ENCODE results near the gene TMEM18.
"Not testable (repeated sequence)": the region's sequence is repeated elsewhere in the genome, so short reads cannot be mapped to it uniquely, and the experiment has no call there.

The TMEM18 gene

DNA sequence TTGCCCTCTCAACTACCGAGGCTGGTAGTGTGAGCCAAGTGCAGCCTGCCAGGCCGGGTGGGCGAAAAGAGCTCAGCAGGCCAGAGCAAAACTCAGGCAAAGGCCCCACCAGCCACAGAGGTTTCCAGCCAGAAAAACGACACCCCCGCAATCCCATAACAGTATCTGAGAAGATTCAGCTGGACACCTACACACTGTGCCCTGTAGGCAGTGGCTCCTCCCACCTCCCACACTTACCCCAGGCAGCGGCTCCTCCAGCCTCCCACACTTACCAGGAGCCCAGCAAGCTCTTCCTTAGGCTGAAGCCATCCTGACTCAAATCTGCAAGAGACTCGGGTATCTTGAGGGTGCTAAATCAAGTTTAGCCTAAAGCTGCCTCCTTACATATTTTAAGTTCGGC lies 15.6 kb upstream of the TMEM18 start:
- DNase-seq = no peak

DNA sequence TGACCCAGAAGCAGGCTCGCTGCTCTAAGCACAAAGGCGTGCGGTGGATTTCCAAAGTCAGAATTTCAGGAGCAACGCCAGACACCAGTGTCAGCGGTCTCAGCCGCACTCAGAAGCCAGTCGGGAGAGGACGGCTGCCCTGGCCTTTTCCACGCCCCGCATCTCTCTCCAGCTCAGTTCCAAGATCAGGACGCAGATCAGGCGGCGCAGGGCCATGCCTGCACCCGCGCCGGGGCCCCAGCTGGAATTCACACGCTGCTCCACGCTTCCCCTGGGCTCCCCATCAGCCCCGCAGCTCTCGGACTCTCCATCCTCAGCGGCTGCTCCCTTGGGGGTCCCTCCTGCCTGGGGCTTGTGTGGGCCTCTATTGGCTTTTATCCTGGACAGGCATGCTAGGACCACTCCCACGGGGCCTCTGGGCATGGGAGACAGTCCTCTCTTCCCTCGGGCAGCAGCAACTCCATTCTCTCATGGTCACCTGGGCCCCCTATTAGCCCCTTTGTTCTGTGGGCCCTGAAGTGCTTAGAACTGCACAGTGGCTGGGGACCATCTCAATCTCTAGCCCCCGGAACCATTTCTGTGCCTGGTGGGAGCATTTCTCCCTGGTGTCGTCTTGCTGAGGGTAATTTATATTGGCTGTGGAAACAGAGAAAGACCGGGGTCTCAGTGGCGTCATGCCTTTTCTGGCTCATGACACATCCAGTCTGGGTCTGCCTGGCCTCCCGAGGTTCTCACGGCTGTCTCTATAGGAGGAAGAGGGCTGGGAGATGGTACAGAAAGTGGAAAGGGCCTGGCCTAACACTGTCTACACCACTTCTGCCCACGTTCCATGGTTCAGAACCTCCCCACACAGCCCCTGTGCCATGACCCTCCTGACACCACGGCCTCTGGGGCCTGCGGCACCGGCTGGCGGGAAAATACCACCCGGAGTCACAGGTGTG lies 14.9 kb upstream of the TMEM18 start:
- no peak for DNase-seq

DNA sequence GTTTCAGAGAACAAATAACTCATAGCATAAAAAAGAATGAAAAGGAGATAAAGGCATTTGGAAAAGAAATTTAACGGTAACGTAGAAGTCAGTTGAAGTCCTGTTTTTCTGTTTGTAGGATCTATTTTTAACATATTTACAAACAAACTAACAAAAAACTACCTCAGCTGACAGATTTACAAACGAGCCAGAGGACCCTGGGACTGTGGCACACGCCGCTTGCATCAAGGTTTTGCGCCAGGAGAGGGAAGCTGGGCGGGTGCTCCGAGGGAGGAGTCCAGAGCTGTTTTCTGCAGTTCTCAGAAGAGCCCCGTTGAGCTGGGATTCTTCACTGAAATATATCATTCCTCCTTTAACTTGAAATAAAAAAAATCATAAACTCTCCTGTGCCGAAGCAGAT lies 13.6 kb upstream of the TMEM18 start:
- no peak for DNase-seq

DNA sequence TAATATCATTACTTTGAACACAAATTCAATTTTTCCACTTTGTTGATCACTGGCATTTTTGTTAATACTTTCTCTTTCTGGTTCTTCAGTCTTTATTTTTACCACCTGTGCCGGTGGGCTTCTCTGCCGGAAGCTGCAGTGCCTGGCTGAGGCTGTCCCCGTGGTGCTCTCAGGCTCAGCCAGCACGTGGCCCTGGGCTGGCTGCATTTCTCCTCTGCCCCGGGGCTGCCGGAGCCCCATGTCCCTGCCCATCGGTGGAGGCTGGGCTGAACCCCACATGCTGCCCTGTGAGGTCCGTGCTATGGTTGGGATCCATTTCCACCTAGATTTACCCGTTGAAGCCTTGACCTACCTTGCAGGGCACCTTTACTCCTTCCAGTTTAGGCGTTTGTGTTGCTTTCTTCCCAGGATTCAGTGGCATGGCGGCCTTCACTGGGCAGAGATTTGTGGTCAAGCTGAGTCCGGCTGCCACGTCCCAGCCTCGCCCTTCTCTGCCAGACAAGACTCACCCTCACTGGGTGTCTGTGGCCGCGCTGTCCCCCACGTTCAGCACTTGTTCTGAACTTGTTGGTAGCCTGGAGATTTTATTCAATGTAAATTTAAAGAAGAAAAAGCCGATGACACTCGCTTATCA lies 12.8 kb upstream of the TMEM18 start:
- no peak for DNase-seq

DNA sequence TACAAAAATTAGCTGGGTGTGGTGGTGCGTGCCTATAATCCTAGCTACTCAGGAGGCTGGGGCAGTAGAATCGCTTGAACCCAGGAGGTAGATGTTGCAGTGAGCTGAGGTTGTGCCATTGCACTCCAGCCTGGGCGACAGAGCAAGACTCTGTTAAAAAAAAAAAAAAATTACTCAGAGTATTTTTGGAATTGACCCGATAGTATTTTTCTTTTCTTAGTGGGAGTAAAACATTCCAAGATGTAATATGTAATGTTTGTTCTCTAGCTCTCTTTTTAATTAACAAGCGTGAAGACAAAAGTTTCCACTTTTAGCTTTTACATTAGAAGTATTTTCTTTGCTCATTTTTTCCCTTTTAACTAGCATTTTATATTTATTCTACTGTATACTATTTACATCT lies 12.0 kb upstream of the TMEM18 start:
- no peak for DNase-seq

DNA sequence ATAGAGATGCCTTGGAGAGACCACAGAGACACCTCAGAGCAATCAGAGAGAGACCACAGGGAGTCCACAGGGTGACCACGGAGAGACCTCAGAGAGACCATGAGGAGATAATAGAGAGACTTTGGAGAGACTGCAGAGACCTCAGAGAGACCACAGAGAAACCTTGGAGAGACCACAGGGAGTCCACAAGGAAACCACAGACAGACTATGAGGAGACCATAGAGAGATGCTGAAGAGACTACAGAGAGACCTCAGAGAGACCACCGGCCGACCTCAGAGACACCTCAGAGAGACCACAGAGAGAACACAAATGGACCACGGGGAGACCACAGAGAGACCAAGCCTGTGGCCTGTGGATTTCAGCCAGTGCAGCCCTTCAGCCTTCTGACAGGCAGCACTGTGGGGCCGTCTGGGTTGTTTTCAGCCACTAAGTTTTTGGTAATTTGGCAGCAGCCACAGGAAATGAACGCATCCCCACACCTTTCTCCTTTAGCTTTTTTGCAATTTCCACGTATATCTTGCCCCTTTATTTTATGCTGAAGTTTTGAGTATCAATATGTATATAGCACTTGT lies 11.4 kb upstream of the TMEM18 start:
- DNase-seq = no peak

DNA sequence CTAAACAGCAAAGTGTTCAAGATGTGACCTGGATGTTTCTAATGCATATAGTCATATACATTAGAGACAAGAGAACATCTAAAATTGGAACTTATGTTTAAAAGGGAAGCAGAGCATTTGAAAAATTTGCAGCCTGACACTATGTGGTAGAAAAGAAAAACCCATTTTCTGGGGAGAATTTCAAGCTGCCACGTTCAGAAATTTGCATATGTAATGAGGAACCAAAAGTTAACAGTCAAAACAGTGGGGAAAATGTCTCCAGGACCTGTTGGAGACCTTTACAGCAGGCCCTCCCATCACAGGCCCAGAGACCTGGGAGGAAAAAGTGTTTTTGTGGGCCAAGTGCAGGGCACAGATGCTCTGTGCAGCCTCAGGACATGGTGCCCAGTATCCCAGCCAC lies 8.2 kb upstream of the TMEM18 start:
- DNase-seq = no peak

DNA sequence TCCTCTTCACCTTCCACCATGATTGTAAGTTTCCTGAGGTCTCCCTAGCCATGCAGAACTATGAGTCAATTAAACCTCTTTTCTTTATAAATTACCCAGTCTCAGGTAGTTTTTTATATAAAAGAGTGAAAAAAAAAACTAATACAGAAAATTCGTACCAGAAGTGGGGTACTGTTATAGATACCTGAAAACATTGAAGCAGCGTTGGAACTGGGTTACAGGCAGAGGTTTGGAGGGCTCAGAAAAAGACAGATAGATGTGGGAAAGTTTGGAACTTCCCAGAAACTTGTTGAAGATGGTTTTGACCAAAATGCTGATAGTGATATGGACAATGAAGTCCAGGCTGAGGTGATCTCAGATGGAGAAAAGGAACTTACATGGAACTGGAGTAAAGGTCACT lies 7.7 kb upstream of the TMEM18 start:
- DNase-seq = not testable (repeated sequence)

DNA sequence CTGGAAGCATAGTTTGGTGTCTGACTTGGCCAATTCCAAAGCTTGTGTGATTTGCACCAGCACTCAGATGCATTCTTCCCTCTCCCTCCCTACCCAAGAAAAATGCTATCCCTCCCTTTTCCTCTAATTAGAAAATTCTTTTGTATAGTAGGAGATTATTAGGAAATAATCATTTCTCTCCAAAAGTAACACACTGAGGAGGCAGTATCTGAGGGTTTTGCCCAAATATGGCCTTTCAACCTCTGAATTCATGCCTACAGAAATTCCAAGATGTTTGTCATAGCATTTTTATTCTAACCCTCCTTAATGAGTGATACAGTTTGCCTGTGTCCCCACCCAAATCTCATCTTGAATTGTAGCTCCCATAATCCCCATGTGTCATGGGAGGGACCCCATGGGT lies 5.0 kb upstream of the TMEM18 start:
- DNase-seq = no peak

DNA sequence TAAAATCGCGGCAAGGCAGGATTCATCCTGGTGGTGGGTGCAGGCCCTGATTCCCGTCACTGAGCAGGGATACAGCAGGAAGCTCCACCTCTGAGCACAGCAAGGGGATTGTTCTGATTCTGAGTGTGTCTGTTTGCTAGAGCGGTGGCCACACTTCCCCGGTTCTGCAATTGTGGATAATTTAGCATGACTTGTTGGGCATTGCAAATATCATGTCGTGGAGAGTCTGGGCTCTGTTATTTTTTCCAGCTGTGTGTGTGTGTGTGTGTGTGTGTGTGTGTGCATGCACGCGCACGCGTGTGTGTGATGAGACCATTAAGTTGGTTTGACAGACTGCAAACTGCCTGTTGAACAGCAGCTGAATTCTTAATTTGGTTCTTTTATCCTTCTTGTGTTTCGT lies 4.1 kb upstream of the TMEM18 start:
- no peak for DNase-seq

DNA sequence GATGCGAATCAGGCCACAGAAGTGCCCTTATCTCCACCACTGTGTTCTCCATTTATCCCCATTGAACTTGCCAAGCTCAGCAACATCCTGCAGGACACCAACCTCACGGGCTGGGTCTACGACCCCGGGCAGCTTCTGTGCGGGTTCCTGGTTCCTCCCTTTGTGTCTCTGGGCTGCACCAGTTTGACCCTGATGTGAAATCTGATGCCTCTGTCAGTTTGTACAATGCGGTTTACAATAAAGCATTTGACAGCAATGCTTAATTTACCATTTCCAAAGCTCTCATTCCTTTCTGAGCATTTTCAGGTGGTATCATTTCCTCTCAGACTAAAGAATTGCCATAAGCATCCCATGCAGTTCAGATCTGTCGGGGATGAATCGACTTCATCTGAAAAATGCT lies 3.3 kb upstream of the TMEM18 start:
- DNase-seq = no peak

DNA sequence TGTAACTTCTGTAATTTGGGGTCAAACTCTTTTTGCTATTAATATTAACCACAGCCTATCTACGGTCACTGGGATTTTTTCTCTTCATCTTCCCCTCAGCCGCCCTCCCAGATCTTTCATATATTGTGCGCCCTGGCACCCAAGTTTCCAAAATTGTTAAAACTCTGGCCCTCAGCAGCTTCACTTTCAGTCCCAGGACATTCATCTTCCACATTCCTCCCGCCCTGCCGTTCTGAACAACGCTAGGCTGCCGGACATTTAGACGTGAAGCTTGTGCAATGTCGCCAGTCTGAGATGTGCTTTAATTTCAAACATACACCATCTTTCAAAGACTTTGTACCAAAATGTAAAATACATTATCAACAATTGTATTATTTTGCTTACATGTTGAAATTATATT lies 1.8 kb upstream of the TMEM18 start:
- DNase-seq = no peak

DNA sequence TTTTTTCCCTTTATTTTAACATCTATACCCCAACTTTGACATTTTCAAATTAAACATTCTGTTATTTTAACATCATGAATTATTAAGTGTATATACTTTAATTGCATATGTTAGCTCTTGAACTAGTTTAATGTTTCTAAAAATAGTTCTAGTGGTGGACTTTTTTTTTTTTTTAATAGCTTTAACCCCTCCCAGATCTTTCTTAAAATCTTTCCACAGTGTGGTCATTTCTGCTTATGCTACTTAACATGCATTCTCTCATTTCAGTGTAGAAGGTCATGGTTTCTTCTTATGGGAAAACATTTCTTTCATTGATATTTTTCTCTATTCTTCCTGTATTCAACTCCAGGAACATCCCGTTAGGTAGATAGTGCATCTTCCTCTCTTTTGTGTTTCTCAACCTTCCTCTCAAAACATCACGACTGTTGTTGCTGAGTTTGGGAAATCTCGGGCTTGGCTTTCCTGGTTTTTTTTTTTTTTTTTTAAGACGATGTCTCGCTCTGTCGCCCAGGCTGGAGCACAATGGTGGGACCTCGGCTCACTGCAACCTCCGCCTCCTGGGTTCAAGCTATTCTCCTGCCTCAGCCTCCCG lies 849 bp upstream of the TMEM18 start:
- DNase-seq = no peak

DNA sequence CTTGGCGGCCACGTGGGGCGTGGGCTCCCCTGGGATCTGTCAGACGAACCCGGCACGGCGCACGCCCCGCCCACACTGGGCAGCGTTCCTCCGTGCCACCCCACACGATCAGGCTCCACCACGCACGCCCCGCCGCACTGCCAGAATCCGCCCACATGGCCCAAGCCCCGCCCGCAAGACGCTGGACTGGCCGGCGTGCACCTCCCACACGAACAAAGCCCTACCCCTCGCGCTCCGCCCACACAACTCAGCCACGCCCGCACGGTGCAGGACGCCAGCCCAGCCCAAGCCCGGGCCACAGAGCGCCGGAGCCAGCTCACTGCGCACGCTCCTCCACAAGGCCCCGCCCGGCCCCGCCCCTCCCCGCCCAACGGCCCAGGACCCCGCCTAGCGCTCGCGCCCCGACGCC lies 555 bp downstream of the TMEM18 start:
- peak; percentile 97 for DNase-seq

DNA sequence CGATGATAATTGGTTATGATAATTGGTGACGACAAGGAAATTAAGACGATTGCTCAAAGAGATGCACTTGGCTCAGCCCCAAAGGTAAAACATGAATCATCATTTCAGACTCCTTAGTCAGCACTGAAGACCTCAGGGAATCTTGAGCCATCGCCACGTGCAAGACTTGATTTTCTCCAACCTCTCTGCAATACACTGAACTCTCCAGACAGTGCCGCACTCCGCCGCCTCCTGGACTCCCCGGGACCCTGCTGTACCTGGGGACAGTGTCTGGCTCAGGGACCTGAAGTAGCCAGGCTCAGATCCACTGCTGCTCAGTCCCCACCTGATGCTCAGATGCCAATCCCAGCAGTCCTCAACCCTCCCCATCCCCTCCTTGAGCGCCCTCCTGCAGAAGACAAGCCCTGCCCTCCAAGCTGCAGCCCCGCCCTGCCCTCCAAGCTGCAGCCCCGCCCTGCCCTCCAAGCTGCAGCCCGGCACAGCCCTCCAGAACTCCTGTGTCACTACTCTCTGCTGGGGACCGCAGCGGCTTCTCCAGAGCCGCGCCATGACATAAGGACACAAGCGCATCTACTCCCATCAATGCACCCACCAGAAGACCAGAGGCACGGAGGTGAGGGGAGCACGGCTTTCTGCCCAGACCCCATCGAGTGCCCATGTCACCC lies 1.1 kb downstream of the TMEM18 start:
- peak; percentile 69 for DNase-seq

DNA sequence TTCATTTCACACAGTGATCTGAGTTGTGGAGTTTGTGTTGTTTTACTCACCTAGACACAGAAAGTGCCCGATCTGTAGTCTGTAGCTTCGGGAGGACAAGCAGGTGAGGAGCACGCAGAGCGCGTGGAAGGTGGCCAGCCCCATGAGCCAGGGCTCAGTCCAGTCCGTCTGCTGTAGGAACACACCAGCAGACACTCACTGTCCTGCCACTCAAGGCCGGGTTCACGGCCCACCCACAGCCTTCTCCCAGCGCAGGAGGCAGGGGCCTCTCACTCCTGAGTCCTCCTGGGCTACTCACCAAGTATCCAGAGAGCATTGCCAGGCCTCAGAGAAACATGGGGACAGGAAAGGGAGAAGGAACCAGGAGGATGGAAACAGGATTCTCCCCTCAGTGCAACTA lies 1.7 kb downstream of the TMEM18 start:
- no peak for DNase-seq

DNA sequence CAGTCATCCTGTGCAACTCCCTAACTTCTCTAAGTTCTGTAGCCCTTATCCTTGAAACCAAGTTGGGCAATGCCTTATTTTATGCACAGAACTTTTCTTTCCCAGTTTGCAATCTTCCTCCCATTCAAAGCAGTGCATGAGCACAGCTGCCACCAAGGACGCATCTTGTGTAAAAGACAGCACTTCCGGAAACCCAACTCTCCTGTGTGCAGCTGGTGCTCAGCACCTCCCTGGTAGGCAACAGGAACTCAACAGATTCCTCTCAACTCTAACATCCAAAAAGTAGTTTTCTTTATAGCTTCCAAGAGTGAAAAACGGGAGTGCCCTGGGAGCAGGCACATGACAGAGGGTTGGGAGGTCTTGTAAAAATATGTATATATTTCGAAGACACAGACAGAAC lies 2.2 kb downstream of the TMEM18 start:
- no peak for DNase-seq

DNA sequence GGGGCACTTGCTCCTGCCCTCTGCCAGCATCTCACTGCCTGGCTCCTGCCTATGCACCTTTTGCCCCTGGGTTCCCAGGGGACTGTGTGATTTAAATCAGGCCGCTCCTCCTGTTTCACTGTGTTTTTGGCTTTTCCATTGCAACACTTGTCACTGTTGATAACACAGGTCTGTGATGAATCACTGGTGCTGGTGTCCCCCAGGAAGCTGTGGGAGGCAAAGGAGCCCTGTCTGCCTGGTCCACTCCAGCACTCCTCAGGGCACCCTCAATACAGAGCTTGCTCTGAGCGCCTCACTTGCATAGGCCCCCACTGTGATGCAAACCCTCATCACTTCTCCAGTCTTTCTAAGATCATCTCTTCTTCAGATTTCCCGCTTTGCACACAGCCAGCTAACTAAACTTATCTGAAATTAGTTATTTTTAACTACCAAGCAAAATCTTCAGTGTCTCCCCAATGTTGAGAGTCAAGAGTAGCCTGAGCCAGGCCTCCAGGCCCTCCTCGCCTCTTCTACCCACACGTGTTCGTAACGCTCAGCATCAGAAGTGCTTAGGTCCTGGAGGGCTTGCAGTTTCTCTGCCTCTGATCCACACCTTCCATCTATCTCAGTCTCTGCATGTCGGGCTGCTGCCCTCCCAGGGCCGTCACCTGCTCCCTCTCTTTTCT lies 2.8 kb downstream of the TMEM18 start:
- DNase-seq = no peak

DNA sequence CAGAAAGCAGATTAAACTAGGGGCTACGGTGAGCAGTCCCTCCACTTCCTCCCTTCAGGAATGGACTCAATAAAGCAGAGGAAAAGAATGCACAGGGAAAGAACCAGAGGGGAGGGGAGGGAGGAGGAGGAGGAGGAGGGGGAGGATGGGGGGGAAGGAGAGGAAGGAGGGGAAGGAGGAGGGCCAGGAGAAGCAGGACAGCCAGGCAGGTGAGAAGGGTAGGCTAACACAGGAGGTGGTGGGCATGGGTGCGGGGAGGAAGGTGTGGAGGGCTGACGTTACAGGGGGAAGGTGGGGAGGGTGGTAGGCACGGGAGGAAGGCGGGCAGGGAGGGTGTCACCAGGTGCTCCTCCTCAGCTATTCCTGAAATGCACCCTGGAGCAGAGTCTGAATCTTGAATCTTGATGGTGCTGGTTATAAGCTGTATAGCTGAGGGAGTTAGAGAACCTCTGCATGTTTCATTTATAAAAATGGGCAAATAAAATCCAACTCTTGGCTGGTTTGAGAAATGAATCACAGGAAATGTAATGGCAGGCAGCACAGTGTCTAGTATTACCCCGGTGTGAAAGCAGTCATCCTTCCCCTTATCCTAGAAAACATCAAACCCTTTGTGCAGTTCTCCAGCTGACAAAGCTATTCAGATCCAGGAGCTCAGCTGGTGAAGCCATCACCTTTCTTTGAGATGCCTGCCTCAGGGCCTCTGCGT lies 3.4 kb downstream of the TMEM18 start:
- DNase-seq = no peak

DNA sequence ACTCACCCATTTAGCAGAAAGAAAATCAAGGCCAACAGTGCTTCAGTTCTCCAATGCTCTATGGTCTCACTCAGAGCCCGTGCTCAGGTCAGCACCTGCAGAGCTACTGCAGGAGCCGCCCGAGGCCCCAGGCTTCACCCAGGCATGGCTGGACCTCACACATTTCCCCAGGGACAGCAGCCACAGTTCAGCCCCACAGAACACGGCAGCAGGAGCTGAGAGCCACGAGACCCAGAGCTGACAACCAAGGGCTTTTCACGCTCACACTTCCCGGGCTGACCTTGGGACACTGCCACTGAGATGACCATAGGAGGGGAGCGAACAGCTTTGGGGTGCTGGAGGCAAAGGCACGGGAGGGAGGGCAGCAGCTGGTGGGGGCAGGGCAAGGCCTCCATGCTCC lies 4.2 kb downstream of the TMEM18 start:
- DNase-seq = no peak

DNA sequence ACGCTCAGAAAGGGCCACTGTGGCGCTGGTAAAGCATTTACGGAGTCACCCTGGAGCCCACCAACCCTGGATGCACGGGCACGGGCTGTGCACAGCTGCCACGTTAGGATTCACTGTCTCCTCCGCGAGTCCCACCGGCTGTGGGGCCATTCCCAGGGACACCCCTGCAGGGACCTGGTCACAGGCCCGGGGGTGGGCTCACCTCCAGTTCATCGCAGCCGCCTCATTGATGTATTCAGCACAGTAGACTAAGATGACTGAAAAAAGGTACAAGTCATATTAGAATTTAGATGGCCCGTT lies 4.7 kb downstream of the TMEM18 start:
- DNase-seq = no peak

All from NCI-H446 treated with DMSO at 0.1 percent for 48 hours (cell line).